GM12892 (cell line): ENCODE results near the gene LANCL3.

Experiments
- POLR2A ChIP-seq: IDR thresholded peaks from 2 replicates; pipeline ENCODE4 v1.6.1; 2011; ENCODE audit warnings: low read depth, low read length, control low read depth
- POLR2AphosphoS5 ChIP-seq: IDR thresholded peaks from 2 replicates; pipeline ENCODE4 v1.6.1; 2011; ENCODE audit warnings: low read depth, low read length, control low read depth
- TAF1 ChIP-seq: IDR thresholded peaks from 2 replicates; pipeline ENCODE4 v1.6.1; 2011; ENCODE audit warnings: low read depth, mild to moderate bottlenecking, control low read depth, low read length, borderline replicate concordance

DNA sequence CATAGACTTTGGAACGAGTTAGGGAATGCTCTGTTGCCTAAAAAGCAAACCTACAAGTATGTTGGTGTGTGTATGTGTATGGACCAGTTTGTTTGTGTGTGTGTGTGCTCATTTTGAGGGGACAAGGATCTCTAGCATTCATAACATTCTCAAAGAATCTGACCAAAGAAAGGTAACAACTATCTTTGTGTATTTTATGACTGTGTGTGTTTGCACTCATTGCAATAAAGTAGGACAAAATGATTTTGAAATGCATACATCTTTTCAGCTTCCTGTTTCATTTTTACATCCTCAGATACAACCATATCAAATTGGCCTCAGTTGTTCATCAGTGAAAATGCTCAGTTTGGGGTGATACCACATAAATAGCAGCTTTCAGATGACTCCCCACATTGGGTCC is 105.8 kb downstream of the LANCL3 start:
- TF ChIP-seq POLR2AphosphoS5: no peak
- no peak for TF ChIP-seq TAF1
- TF ChIP-seq POLR2A: no peak
